ENCODE results near the gene HS3ST2.
"Not testable (repeated sequence)": the region's sequence is repeated elsewhere in the genome, so short reads cannot be mapped to it uniquely, and the experiment has no call there.

HS3ST2 gene

DNA sequence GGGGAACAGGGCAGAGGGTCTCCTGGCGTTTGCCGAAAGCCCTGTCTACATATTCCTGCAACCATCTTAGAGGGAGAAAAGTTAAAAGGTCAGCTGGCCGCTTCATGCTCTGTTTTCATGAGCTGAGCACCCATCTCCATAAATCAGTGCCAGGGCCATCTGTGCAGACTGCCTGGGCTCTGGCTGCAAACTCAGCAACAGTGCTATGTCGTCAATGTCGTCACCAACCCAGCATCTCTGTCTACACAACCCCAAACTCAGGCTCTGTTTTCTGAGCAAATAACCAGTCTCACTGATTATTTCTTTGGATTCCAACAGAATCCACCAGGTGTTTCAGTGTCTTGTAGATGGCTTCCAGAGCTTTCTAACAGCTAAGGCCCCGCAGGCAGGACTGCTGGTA is 65.0 kb downstream of the HS3ST2 start:
- no peak for DNase-seq (ENCODE audit: low spot score)

GRCh38 chr16:22879466-22879865 is 65.5 kb downstream of the HS3ST2 start:
- no peak for DNase-seq (ENCODE audit: low spot score)

DNA sequence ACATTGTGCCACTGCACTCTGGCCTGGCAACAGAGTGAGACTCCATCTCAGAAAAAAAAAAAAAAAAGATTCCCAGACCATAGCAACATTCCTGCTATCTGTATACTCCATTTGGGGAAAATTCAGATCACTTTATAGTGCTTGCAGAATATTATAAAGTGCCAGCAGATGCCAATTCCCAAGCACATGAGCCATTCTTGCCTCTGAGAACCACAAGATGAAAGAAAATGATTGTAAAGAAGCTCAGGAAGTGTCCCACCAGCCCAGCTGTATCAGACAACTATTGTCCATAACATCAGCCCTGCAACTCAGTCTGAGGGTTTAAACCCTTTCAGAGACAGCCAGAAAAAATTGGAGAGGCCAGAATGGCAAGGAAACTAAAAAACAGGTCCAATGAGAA is 69.0 kb downstream of the HS3ST2 start:
- no peak for DNase-seq (ENCODE audit: low spot score)

DNA sequence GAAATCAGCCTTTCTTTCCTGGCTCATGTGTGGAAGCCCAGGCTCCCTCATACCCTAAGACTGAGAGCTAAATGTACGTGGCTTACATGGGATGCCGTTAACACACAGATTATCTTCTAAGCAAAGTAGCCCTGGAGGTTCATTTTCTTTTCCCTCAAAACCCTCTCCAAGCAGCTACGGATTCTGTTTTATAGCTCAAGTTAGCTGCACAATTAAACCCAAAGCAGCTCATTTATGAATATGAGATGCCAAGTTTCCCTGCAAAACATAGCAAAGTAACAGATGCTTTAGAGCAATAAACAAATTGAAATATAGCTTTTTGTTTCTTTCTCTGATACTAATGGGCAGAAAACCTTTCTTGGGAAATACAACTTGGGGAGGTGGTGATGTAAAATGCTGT is 72.0 kb downstream of the HS3ST2 start:
- no peak for DNase-seq (ENCODE audit: low spot score)

- DNase-seq (ENCODE audit: low spot score) = no peak
Measured at GRCh38 chr16:22886927-22887326, 73.0 kb downstream of the HS3ST2 start.

DNA sequence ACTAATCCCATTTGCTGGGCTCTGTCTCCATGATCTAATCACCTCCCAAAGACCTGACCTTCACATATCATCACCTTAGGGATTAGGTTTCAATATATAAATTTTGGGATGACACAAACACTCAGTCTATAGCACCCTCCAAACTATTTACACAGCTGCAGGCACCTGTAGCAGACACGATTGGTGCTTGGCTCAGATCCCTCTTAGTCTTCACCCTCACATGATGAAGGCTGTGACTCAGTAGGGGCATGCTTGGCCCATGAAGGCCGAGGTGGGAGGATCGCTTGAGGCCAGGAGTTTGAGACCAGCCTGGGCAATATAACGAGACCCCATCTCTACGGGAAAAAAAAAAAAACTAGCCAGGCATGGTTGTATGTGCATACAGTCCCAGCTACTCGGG is 73.5 kb downstream of the HS3ST2 start:
- DNase-seq (ENCODE audit: low spot score) = no peak

GRCh38 chr16:22888791-22889190 is 74.8 kb downstream of the HS3ST2 start:
- no peak for DNase-seq (ENCODE audit: low spot score)

DNA sequence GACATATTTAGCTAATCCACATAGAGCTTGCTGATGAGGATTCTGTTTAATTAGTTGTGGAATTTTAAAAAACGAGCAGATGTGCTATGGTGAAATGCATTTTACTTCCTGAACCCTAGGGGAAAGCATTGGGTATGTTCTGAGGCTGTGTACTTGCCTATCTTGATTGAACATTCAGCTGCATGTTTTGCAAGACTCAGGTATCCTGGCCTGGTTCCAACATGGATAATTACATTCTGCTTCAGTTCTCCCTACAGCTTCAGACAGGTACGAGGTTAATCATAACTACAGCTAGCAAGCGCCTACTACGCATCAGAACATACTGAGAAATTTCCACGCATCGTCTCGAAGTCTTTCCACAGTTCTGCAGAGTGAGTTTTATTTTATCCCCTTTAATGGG is 77.0 kb downstream of the HS3ST2 start:
- no peak for DNase-seq (ENCODE audit: low spot score)

DNA sequence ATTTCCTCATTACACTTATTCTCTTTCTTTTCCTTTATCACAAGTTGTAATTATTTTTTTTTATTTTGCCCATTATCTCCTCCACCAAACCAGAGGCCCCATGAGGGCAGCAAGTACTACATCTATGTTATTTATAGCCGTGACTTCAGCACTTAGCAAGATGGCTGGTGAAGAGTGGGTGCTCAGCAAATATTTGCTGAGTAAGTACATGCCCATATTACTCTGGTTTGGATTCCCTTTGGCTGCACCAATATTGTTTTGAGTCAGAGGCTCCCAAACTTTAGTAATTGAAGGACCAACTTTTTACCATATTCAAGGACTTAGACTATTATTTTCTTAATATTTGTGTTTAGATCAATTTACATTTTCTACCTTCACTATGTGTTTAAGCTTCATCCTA is 83.2 kb downstream of the HS3ST2 start:
- DNase-seq (ENCODE audit: low spot score) = no peak

GRCh38 chr16:22898131-22898530 is 84.2 kb downstream of the HS3ST2 start:
- DNase-seq (ENCODE audit: low spot score) = no peak

DNA sequence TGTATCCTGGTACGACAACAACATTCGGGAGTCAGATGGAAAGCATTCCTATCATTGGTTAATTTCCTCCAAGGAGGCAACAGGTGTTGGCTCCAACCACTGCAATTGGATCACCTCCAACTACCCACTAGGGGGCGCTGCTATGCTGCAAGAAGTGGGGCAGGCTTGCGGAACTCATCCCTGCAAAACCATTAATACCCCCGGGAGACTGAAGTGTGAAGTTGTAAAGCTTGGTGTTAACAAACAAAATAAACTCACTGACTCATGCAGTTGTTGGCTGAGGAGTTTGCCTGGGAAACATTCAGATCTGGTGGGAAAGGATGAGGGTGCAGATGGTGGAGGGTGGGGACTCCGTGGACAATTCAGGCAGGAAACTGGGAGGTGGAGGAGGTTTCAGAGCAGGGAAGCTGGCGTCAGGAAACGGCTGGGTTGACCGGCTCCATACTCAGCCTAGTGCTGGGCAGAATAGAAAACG is 84.9 kb downstream of the HS3ST2 start:
- peak; percentile 79 for DNase-seq (ENCODE audit: low spot score)

- not testable (repeated sequence) for DNase-seq (ENCODE audit: low spot score)
Measured at GRCh38 chr16:22899567-22899966, 85.6 kb downstream of the HS3ST2 start.

DNA sequence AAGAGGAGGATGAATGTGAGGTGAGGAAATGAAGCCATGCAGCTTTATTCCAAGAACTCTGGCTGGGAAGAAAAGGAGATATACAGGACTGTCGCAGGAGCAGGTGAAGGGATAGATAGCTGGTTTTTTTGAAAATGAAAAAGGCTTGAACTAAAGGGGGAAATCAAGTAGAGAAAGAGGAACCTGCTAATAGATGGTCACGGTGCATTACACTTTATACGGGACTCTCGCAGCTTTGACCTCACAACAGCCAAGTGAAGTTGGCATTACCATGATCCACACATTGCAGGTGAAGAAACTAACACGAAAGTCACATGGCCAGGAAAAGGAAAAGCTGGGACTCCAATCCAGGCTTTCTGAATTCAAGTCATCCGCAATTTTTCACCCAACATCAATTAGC is 86.9 kb downstream of the HS3ST2 start:
- no peak for DNase-seq (ENCODE audit: low spot score)

DNA sequence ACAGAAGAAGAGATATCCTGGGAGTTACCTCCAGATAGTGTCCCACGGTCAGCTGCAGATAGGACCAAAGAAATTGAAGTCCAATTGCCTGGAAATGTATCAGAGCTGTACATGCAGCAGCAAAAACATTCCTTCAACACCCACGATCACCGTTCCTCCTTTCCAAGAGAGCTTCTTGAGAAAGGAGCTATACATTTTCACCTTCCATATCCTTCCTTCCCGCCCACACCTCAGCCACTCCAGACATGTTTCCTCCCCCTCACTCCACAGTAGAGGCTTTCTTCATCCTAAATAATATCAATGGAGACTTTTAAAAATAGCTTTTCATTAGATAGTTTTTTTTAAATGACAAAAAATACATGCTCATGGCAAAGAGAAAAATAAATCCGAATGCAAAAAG is 87.6 kb downstream of the HS3ST2 start:
- no peak for DNase-seq (ENCODE audit: low spot score)

- DNase-seq (ENCODE audit: low spot score) = no peak
Measured at GRCh38 chr16:22903716-22904115, 89.8 kb downstream of the HS3ST2 start.

GRCh38 chr16:22912654-22913053 is 98.7 kb downstream of the HS3ST2 start:
- DNase-seq (ENCODE audit: low spot score) = no peak

- DNase-seq (ENCODE audit: low spot score) = no peak
Measured at GRCh38 chr16:22915003-22915402, 101.0 kb downstream of the HS3ST2 start.

DNA sequence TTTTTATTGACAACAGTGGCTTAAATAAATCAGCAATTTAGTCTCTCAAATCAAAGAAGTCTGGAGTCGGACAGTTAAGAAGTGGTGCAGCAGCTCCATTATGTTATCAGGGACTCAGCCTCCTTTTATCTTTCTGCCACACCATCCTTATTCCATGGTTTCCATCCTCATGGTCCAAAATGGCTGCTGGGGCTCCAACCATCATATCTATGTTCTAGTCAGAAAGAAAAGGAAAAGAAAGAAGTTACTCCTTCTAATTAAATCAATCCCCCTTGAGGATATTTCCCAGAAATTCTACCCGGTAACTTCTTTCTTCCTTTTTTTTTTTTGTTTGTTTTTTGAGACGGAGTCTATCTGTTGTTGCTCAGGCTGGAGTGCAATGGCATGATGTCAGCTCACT is 109.5 kb downstream of the HS3ST2 start:
- DNase-seq (ENCODE audit: low spot score) = no peak

- DNase-seq (ENCODE audit: low spot score) = no peak
Measured at GRCh38 chr16:22924492-22924891, 110.5 kb downstream of the HS3ST2 start.

- no peak for DNase-seq (ENCODE audit: low spot score)
Measured at GRCh38 chr16:22926105-22926751, 112.3 kb downstream of the HS3ST2 start.

- DNase-seq (ENCODE audit: low spot score) = no peak
Measured at GRCh38 chr16:22927306-22927705, 113.3 kb downstream of the HS3ST2 start.

DNA sequence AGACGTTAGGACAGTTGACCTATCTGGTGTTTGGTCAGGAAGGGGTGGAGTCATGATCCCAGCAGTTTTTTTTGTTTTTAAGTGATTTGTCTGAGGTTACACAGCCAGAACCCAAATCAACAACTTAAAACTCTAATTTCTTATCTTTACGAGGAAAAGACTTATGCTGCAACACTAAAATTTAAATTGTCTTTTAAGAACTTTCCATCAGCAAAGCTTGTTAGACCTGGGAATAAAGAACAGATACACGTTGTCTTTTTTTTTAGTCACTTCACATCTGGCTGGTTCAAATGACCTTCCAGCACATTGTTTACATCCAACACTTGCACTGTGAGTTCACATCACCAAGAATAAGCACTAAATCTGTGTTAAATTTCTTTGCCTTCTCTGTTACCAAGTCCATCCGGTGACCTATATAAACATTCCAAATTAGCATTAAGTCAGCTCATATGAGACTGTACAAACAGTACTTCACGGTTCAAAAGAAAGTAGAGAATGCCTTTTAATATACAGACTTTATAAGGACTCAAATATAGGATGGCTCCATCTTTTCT is 115.0 kb downstream of the HS3ST2 start:
- no peak for DNase-seq (ENCODE audit: low spot score)

GRCh38 chr16:22929461-22929860 is 115.5 kb downstream of the HS3ST2 start:
- no peak for DNase-seq (ENCODE audit: low spot score)
